Measurements from ENCODE around the gene SOX8.

Gene SOX8

GRCh38 chr16:996681-997080 is 15.1 kb downstream of the SOX8 start:
- Mint-ChIP-seq H3K4me3 (peak overlapping the region; percentile 7), H3K4me1 (ENCODE audit: low read depth) (peaks cover 53% of the 10 kb centered on the region), H3K27ac (peak overlapping the region; percentile 62), H3K9me3 (no peaks in the 10 kb centered on the region), H3K36me3 (ENCODE audit: low read depth) (no peaks in the 10 kb centered on the region), H3K27me3 (no peaks in the 10 kb centered on the region)
- no peak for DNase-seq

GRCh38 chr16:997440-998051 is 16.0 kb downstream of the SOX8 start:
- Mint-ChIP-seq H3K27ac (peak overlapping the region; percentile 44), H3K9me3 (no peaks in the 10 kb centered on the region), H3K27me3 (no peaks in the 10 kb centered on the region), H3K4me1 (ENCODE audit: low read depth) (peaks cover 60% of the 10 kb centered on the region), H3K36me3 (ENCODE audit: low read depth) (no peaks in the 10 kb centered on the region), H3K4me3 (peak overlapping the region; percentile 66)
- DNase-seq: peak; percentile 73

- H3K27me3 Mint-ChIP-seq: no peaks in the 10 kb centered on the region
- H3K9me3 Mint-ChIP-seq: no peaks in the 10 kb centered on the region
- H3K4me1 Mint-ChIP-seq (ENCODE audit: low read depth): peaks cover 67% of the 10 kb centered on the region
- no peak overlapping the region for H3K27ac Mint-ChIP-seq
- H3K4me3 Mint-ChIP-seq: peak overlapping the region; percentile 66
- H3K36me3 Mint-ChIP-seq (ENCODE audit: low read depth): no peaks in the 10 kb centered on the region
- no peak for DNase-seq
These were observed 16.6 kb downstream of the SOX8 start for GRCh38 chr16:998211-998610.

GRCh38 chr16:998615-999014 is 17.0 kb downstream of the SOX8 start:
- Mint-ChIP-seq H3K4me3 (no peak overlapping the region), H3K27ac (no peak overlapping the region), H3K36me3 (ENCODE audit: low read depth) (no peaks in the 10 kb centered on the region), H3K27me3 (no peaks in the 10 kb centered on the region), H3K4me1 (ENCODE audit: low read depth) (peaks cover 71% of the 10 kb centered on the region), H3K9me3 (no peaks in the 10 kb centered on the region)
- DNase-seq: no peak

GRCh38 chr16:999677-1000076 is 18.1 kb downstream of the SOX8 start:
- Mint-ChIP-seq H3K4me1 (ENCODE audit: low read depth) (peaks cover 77% of the 10 kb centered on the region), H3K27ac (no peak overlapping the region), H3K36me3 (ENCODE audit: low read depth) (no peaks in the 10 kb centered on the region), H3K4me3 (no peak overlapping the region), H3K9me3 (no peaks in the 10 kb centered on the region), H3K27me3 (no peaks in the 10 kb centered on the region)
- no peak for DNase-seq

- H3K27me3 Mint-ChIP-seq: no peaks in the 10 kb centered on the region
- no peak for DNase-seq
- peaks cover 74% of the 10 kb centered on the region for H3K4me1 Mint-ChIP-seq (ENCODE audit: low read depth)
- H3K4me3 Mint-ChIP-seq: no peak overlapping the region
- no peak overlapping the region for H3K27ac Mint-ChIP-seq
- no peaks in the 10 kb centered on the region for H3K36me3 Mint-ChIP-seq (ENCODE audit: low read depth)
- H3K9me3 Mint-ChIP-seq: no peaks in the 10 kb centered on the region
These were observed 19.0 kb downstream of the SOX8 start for GRCh38 chr16:1000608-1001007.

GRCh38 chr16:1001096-1001495 is 19.5 kb downstream of the SOX8 start:
- H3K4me1 Mint-ChIP-seq (ENCODE audit: low read depth): peaks cover 75% of the 10 kb centered on the region
- H3K36me3 Mint-ChIP-seq (ENCODE audit: low read depth): no peaks in the 10 kb centered on the region
- H3K27ac Mint-ChIP-seq: no peak overlapping the region
- no peak overlapping the region for H3K4me3 Mint-ChIP-seq
- no peaks in the 10 kb centered on the region for H3K27me3 Mint-ChIP-seq
- H3K9me3 Mint-ChIP-seq: no peaks in the 10 kb centered on the region
- no peak for DNase-seq

- peak; percentile 85 for DNase-seq
- Mint-ChIP-seq H3K36me3 (ENCODE audit: low read depth) (no peaks in the 10 kb centered on the region), H3K4me1 (ENCODE audit: low read depth) (peaks cover 63% of the 10 kb centered on the region), H3K27me3 (no peaks in the 10 kb centered on the region), H3K9me3 (no peaks in the 10 kb centered on the region), H3K4me3 (peak overlapping the region; percentile 44), H3K27ac (peak overlapping the region; percentile 84)
These were observed 21.0 kb downstream of the SOX8 start for GRCh38 chr16:1002399-1003166.

- Mint-ChIP-seq H3K36me3 (ENCODE audit: low read depth) (no peaks in the 10 kb centered on the region), H3K4me3 (peak overlapping the region; percentile 49), H3K4me1 (ENCODE audit: low read depth) (peaks cover 53% of the 10 kb centered on the region), H3K27me3 (no peaks in the 10 kb centered on the region), H3K9me3 (no peaks in the 10 kb centered on the region), H3K27ac (peak overlapping the region; percentile 90)
- DNase-seq: peak; percentile 75
These were observed 22.1 kb downstream of the SOX8 start for GRCh38 chr16:1003391-1004347.

- H3K9me3 Mint-ChIP-seq: no peaks in the 10 kb centered on the region
- no peak overlapping the region for H3K27ac Mint-ChIP-seq
- H3K27me3 Mint-ChIP-seq: no peaks in the 10 kb centered on the region
- DNase-seq: no peak
- no peaks in the 10 kb centered on the region for H3K36me3 Mint-ChIP-seq (ENCODE audit: low read depth)
- H3K4me1 Mint-ChIP-seq (ENCODE audit: low read depth): peaks cover 45% of the 10 kb centered on the region
- H3K4me3 Mint-ChIP-seq: no peak overlapping the region
These were observed 23.7 kb downstream of the SOX8 start for GRCh38 chr16:1005286-1005685.

GRCh38 chr16:1006781-1007180 is 25.2 kb downstream of the SOX8 start:
- H3K27me3 Mint-ChIP-seq: peaks cover 3% of the 10 kb centered on the region
- H3K4me1 Mint-ChIP-seq (ENCODE audit: low read depth): peaks cover 39% of the 10 kb centered on the region
- H3K9me3 Mint-ChIP-seq: no peaks in the 10 kb centered on the region
- DNase-seq: no peak
- H3K36me3 Mint-ChIP-seq (ENCODE audit: low read depth): no peaks in the 10 kb centered on the region
- no peak overlapping the region for H3K27ac Mint-ChIP-seq
- H3K4me3 Mint-ChIP-seq: no peak overlapping the region

- DNase-seq: no peak
- Mint-ChIP-seq H3K27ac (no peak overlapping the region), H3K4me1 (ENCODE audit: low read depth) (peaks cover 34% of the 10 kb centered on the region), H3K9me3 (no peaks in the 10 kb centered on the region), H3K4me3 (no peak overlapping the region), H3K36me3 (ENCODE audit: low read depth) (no peaks in the 10 kb centered on the region), H3K27me3 (peaks cover 3% of the 10 kb centered on the region)
These were observed 25.8 kb downstream of the SOX8 start for GRCh38 chr16:1007284-1007850.

GRCh38 chr16:1008085-1008484 is 26.5 kb downstream of the SOX8 start:
- Mint-ChIP-seq H3K9me3 (no peaks in the 10 kb centered on the region), H3K4me3 (no peak overlapping the region), H3K27me3 (peaks cover 3% of the 10 kb centered on the region), H3K27ac (no peak overlapping the region), H3K4me1 (ENCODE audit: low read depth) (peaks cover 27% of the 10 kb centered on the region), H3K36me3 (ENCODE audit: low read depth) (no peaks in the 10 kb centered on the region)
- no peak for DNase-seq

GRCh38 chr16:1009358-1010150 is 28.0 kb downstream of the SOX8 start:
- DNase-seq: no peak
- Mint-ChIP-seq H3K9me3 (no peaks in the 10 kb centered on the region), H3K27me3 (peaks cover 3% of the 10 kb centered on the region), H3K4me1 (ENCODE audit: low read depth) (peaks cover 12% of the 10 kb centered on the region), H3K27ac (no peak overlapping the region), H3K36me3 (ENCODE audit: low read depth) (no peaks in the 10 kb centered on the region), H3K4me3 (no peak overlapping the region)
